ENCODE data around the gene CCNI2.

GRCh38 chr5:132768485-132768868, 21.3 kb downstream of the CCNI2 start:
- TF ChIP-seq EP300 (IDR thresholded peaks at IDR 0.05; ENCODE audit: borderline replicate concordance) (no peak), FOXM1 (IDR thresholded peaks at IDR 0.05; ENCODE audit: borderline replicate concordance, low read depth) (no peak), RAD21 (IDR thresholded peaks at IDR 0.05; ENCODE audit: low read depth) (no peak), CREB1 (IDR thresholded peaks at IDR 0.05; ENCODE audit: low read depth) (no peak), TEAD4 (IDR thresholded peaks at IDR 0.05) (no peak), EGR1 (IDR thresholded peaks at IDR 0.05) (no peak)
- TF ChIP-seq, protein P1, sequence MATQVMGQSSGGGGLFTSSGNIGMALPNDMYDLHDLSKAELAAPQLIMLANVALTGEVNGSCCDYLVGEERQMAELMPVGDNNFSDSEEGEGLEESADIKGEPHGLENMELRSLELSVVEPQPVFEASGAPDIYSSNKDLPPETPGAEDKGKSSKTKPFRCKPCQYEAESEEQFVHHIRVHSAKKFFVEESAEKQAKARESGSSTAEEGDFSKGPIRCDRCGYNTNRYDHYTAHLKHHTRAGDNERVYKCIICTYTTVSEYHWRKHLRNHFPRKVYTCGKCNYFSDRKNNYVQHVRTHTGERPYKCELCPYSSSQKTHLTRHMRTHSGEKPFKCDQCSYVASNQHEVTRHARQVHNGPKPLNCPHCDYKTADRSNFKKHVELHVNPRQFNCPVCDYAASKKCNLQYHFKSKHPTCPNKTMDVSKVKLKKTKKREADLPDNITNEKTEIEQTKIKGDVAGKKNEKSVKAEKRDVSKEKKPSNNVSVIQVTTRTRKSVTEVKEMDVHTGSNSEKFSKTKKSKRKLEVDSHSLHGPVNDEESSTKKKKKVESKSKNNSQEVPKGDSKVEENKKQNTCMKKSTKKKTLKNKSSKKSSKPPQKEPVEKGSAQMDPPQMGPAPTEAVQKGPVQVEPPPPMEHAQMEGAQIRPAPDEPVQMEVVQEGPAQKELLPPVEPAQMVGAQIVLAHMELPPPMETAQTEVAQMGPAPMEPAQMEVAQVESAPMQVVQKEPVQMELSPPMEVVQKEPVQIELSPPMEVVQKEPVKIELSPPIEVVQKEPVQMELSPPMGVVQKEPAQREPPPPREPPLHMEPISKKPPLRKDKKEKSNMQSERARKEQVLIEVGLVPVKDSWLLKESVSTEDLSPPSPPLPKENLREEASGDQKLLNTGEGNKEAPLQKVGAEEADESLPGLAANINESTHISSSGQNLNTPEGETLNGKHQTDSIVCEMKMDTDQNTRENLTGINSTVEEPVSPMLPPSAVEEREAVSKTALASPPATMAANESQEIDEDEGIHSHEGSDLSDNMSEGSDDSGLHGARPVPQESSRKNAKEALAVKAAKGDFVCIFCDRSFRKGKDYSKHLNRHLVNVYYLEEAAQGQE (IDR thresholded peaks at IDR 0.05; ENCODE audit: low read depth) = no peak
- TF ChIP-seq, protein P2, sequence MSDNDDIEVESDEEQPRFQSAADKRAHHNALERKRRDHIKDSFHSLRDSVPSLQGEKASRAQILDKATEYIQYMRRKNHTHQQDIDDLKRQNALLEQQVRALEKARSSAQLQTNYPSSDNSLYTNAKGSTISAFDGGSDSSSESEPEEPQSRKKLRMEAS (IDR thresholded peaks at IDR 0.05) = no peak

Measured in Ishikawa (cell line).